ENCODE measurements around the gene GLTP.

The GLTP gene

GRCh38 chr12:109821968-109822367 lies 58.4 kb downstream of the GLTP start:
- no peaks in the 10 kb centered on the region for H4K20me1 ChIP-seq (ENCODE audit: insufficient read depth, low read length, poor library complexity, severe bottlenecking)
- no peaks in the 10 kb centered on the region for H3K36me3 ChIP-seq (ENCODE audit: insufficient read depth, low read length)
- no peak overlapping the region for H3K4me3 ChIP-seq (ENCODE audit: low read length, poor library complexity, severe bottlenecking)
- H3K9me2 ChIP-seq (replicated peaks; ENCODE audit: low read depth, low read length): no peaks in the 10 kb centered on the region
- no peaks in the 10 kb centered on the region for H3K27me3 ChIP-seq (ENCODE audit: insufficient read depth, low read length, poor library complexity, severe bottlenecking)
- H3K9me3 ChIP-seq (ENCODE audit: insufficient read depth, low read depth, low read length): no peaks in the 10 kb centered on the region
- no peak overlapping the region for H3K4me2 ChIP-seq (ENCODE audit: low read depth, low read length, poor library complexity, severe bottlenecking)
- no peak overlapping the region for H2AFZ ChIP-seq (ENCODE audit: low read length)
- H3K79me2 ChIP-seq (ENCODE audit: insufficient read depth, low read length): no peaks in the 10 kb centered on the region
- H3K9ac ChIP-seq (ENCODE audit: low read depth, low read length, poor library complexity, severe bottlenecking): no peak overlapping the region
- no peaks in the 10 kb centered on the region for H3F3A ChIP-seq (ENCODE audit: low read depth)
- H3K4me1 ChIP-seq (ENCODE audit: insufficient read depth, low read length, poor library complexity, severe bottlenecking): no peaks in the 10 kb centered on the region
- no peak for TF ChIP-seq CTCF (conservative IDR thresholded peaks at IDR 0.05; ENCODE audit: low read length)
- no peak for TF ChIP-seq EZH2phosphoT487 (IDR thresholded peaks at IDR 0.05; ENCODE audit: borderline replicate concordance)

- Histone ChIP-seq H3K9me3 (ENCODE audit: insufficient read depth, low read depth, low read length) (no peaks in the 10 kb centered on the region), H3K9me2 (replicated peaks; ENCODE audit: low read depth, low read length) (no peaks in the 10 kb centered on the region), H3K27me3 (ENCODE audit: insufficient read depth, low read length, poor library complexity, severe bottlenecking) (no peaks in the 10 kb centered on the region), H3K4me3 (ENCODE audit: low read length, poor library complexity, severe bottlenecking) (no peak overlapping the region), H3K36me3 (ENCODE audit: insufficient read depth, low read length) (no peaks in the 10 kb centered on the region), H3K9ac (ENCODE audit: low read depth, low read length, poor library complexity, severe bottlenecking) (no peak overlapping the region), H2AFZ (ENCODE audit: low read length) (no peak overlapping the region), H3K79me2 (ENCODE audit: insufficient read depth, low read length) (no peaks in the 10 kb centered on the region), H3F3A (ENCODE audit: low read depth) (no peaks in the 10 kb centered on the region), H4K20me1 (ENCODE audit: insufficient read depth, low read length, poor library complexity, severe bottlenecking) (no peaks in the 10 kb centered on the region), H3K4me1 (ENCODE audit: insufficient read depth, low read length, poor library complexity, severe bottlenecking) (no peaks in the 10 kb centered on the region), H3K4me2 (ENCODE audit: low read depth, low read length, poor library complexity, severe bottlenecking) (no peak overlapping the region)
- TF ChIP-seq CTCF (conservative IDR thresholded peaks at IDR 0.05; ENCODE audit: low read length): no peak
- TF ChIP-seq EZH2phosphoT487 (IDR thresholded peaks at IDR 0.05; ENCODE audit: borderline replicate concordance): no peak
Observed at GRCh38 chr12:109820816-109821381, 59.4 kb downstream of the GLTP start.

- H2AFZ ChIP-seq (ENCODE audit: low read length): no peak overlapping the region
- TF ChIP-seq CTCF (conservative IDR thresholded peaks at IDR 0.05; ENCODE audit: low read length) (no peak), EZH2phosphoT487 (IDR thresholded peaks at IDR 0.05; ENCODE audit: borderline replicate concordance) (no peak)
- no peaks in the 10 kb centered on the region for H4K20me1 ChIP-seq (ENCODE audit: insufficient read depth, low read length, poor library complexity, severe bottlenecking)
Observed at GRCh38 chr12:109818905-109819500, 61.3 kb downstream of the GLTP start.

More at GRCh38 chr12:109818905-109819500, 61.3 kb downstream of the GLTP start:
- Histone ChIP-seq H3K9me2 (replicated peaks; ENCODE audit: low read depth, low read length) (no peaks in the 10 kb centered on the region), H3K27me3 (ENCODE audit: insufficient read depth, low read length, poor library complexity, severe bottlenecking) (no peaks in the 10 kb centered on the region), H3K79me2 (ENCODE audit: insufficient read depth, low read length) (no peaks in the 10 kb centered on the region), H3F3A (ENCODE audit: low read depth) (no peaks in the 10 kb centered on the region), H3K4me2 (ENCODE audit: low read depth, low read length, poor library complexity, severe bottlenecking) (no peak overlapping the region), H3K36me3 (ENCODE audit: insufficient read depth, low read length) (no peaks in the 10 kb centered on the region), H3K9ac (ENCODE audit: low read depth, low read length, poor library complexity, severe bottlenecking) (no peak overlapping the region), H3K4me3 (ENCODE audit: low read length, poor library complexity, severe bottlenecking) (no peak overlapping the region), H3K9me3 (ENCODE audit: insufficient read depth, low read depth, low read length) (no peaks in the 10 kb centered on the region), H3K4me1 (ENCODE audit: insufficient read depth, low read length, poor library complexity, severe bottlenecking) (no peaks in the 10 kb centered on the region)
